Cerebellar cortex (tissue), 1 donor: ENCODE results near the gene APPBP2.
A peak's percentile ranks its signal among the peaks of the same experiment; 100 is the strongest.
"Not testable (repeated sequence)": the region's sequence is repeated elsewhere in the genome, so short reads cannot be mapped to it uniquely, and the experiment has no call there.

Experiments
- DNase-seq: peaks from one replicate; pipeline ENCODE4 v3.0.0-alpha.2; 2015; ENCODE audit warnings: low spot score

APPBP2 gene

GRCh38 chr17:60493847-60494321, 32.2 kb downstream of the APPBP2 start:
- no peak for DNase-seq

GRCh38 chr17:60491771-60492170, 34.3 kb downstream of the APPBP2 start:
- DNase-seq = no peak

- not testable (repeated sequence) for DNase-seq
Measured at GRCh38 chr17:60490594-60490993, 35.4 kb downstream of the APPBP2 start.

GRCh38 chr17:60481604-60482003, 44.4 kb downstream of the APPBP2 start:
- no peak for DNase-seq

- DNase-seq = no peak
Measured at GRCh38 chr17:60473788-60474187, 52.3 kb downstream of the APPBP2 start.

GRCh38 chr17:60472449-60472848, 53.6 kb downstream of the APPBP2 start:
- no peak for DNase-seq

GRCh38 chr17:60471451-60471850, 54.6 kb downstream of the APPBP2 start:
- no peak for DNase-seq

- DNase-seq = peak; percentile 65
Measured at GRCh38 chr17:60468371-60468770, 57.7 kb downstream of the APPBP2 start.

- no peak for DNase-seq
Measured at GRCh38 chr17:60464343-60464742, 61.7 kb downstream of the APPBP2 start.

- DNase-seq = no peak
Measured at GRCh38 chr17:60463157-60463835, 62.7 kb downstream of the APPBP2 start.

GRCh38 chr17:60461584-60461983, 64.5 kb downstream of the APPBP2 start:
- no peak for DNase-seq

- no peak for DNase-seq
Measured at GRCh38 chr17:60457148-60457547, 68.9 kb downstream of the APPBP2 start.

GRCh38 chr17:60455378-60455777, 70.7 kb downstream of the APPBP2 start:
- DNase-seq = no peak

- DNase-seq = no peak
Measured at GRCh38 chr17:60451965-60452364, 74.1 kb downstream of the APPBP2 start.

GRCh38 chr17:60451071-60451470, 75.0 kb downstream of the APPBP2 start:
- no peak for DNase-seq

- DNase-seq = no peak
Measured at GRCh38 chr17:60447375-60447774, 78.7 kb downstream of the APPBP2 start.

- no peak for DNase-seq
Measured at GRCh38 chr17:60445144-60445543, 80.9 kb downstream of the APPBP2 start.

GRCh38 chr17:60443713-60444112, 82.3 kb downstream of the APPBP2 start:
- no peak for DNase-seq

GRCh38 chr17:60442271-60443173, 83.5 kb downstream of the APPBP2 start:
- DNase-seq = no peak

- DNase-seq = no peak
Measured at GRCh38 chr17:60439501-60439900, 86.5 kb downstream of the APPBP2 start.

GRCh38 chr17:60436676-60437075, 89.4 kb downstream of the APPBP2 start:
- DNase-seq = no peak

GRCh38 chr17:60435244-60436167, 90.5 kb downstream of the APPBP2 start:
- peak; percentile 94 for DNase-seq
